CD4-positive, alpha-beta T cell (primary cell): ENCODE measurements around the gene DPEP3. TPM values are rescaled to one million over a fixed set of nuclear protein-coding genes. Genes with fewer than 3 reads are reported as not detected.

Experiments
- ATAC-seq: fragments of 200-7000 bp; cut with Tn5 transposase; one replicate; pipeline ENCODE4 v1.10.0; 2022; ENCODE audit warnings: mild to moderate bottlenecking; ENCODE audit not compliant: poor library complexity
- CTCF ChIA-PET: fragments of 350-600 bp; sonication (Branson Sonifier 250); formaldehyde crosslinking; loops from one replicate; lab custom pipeline; 2021; ENCODE audit warnings: antibody characterized with exemption, inconsistent platforms; lab: Charles Lee
- POLR2A ChIA-PET: fragments of 350-600 bp; sonication (Branson Sonifier 250); formaldehyde crosslinking; loops from one replicate; lab custom pipeline; 2021; ENCODE audit warnings: antibody characterized with exemption, inconsistent platforms; lab: Charles Lee
- DNase-seq, 14 experiments: peaks; one replicate each; pipeline ENCODE4 v3.0.0-alpha.2; 2013 to 2020; ENCODE audit warnings: mixed read lengths in 2 of 14
- H3K27ac ChIP-seq, 2 donors: one replicate each; pipeline versions ENCODE4 v1.5.1 to v1.7.0; 2013; ENCODE audit warnings: low read length in 2 of 2, low read depth in 1 of 2, mild to moderate bottlenecking in 1 of 2
- H3K27me3 ChIP-seq, 2 experiments: 1 replicate in 1 of 2; 2 replicates in 1 of 2; pipeline versions ENCODE4 v1.6.1 to v1.7.0; 2013; ENCODE audit warnings: low read length in 2 of 2, control low read depth in 1 of 2, mild to moderate bottlenecking in 1 of 2, moderate library complexity in 1 of 2; ENCODE audit not compliant: insufficient read depth in 2 of 2, control insufficient read depth in 1 of 2
- H3K36me3 ChIP-seq: one replicate; pipeline ENCODE4 v1.6.1; 2013; ENCODE audit warnings: low read length, control low read depth; ENCODE audit not compliant: insufficient read depth
- H3K4me1 ChIP-seq: one replicate; pipeline ENCODE4 v1.6.1; 2013; ENCODE audit warnings: low read length, control low read depth; ENCODE audit not compliant: insufficient read depth
- H3K4me3 ChIP-seq: one replicate; pipeline ENCODE4 v1.5.1; 2013; ENCODE audit warnings: mild to moderate bottlenecking, low read length, moderate library complexity
- H3K9me3 ChIP-seq, 2 experiments: 1 replicate in 1 of 2; 2 replicates in 1 of 2; pipeline versions ENCODE4 v1.6.1 to v1.7.0; 2013; ENCODE audit warnings: low read length in 2 of 2, mild to moderate bottlenecking in 2 of 2, control low read depth in 1 of 2, moderate library complexity in 1 of 2; ENCODE audit not compliant: control insufficient read depth in 1 of 2, insufficient read depth in 1 of 2
- H3K27ac Mint-ChIP-seq: one replicate; pipeline ENCODE4 v1.8.0; 2020; ENCODE audit warnings: mixed read lengths
- H3K27me3 Mint-ChIP-seq: one replicate; pipeline ENCODE4 v1.8.0; 2021; ENCODE audit warnings: mixed read lengths
- H3K36me3 Mint-ChIP-seq: one replicate; pipeline ENCODE4 v1.8.0; 2021; ENCODE audit warnings: low read depth, mixed read lengths
- H3K4me1 Mint-ChIP-seq: one replicate; pipeline ENCODE4 v1.8.0; 2021; ENCODE audit warnings: low read depth, mixed read lengths
- H3K4me3 Mint-ChIP-seq: one replicate; pipeline ENCODE4 v1.8.0; 2020; ENCODE audit warnings: mild to moderate bottlenecking, mixed read lengths
- H3K9me3 Mint-ChIP-seq: one replicate; pipeline ENCODE4 v1.8.0; 2020; ENCODE audit warnings: mixed read lengths
- CTCF ChIP-seq: fragments of 200-600 bp; IDR thresholded peaks from one replicate; pipeline ENCODE4 v1.8.0; 2022; ENCODE audit warnings: antibody characterized with exemption, mild to moderate bottlenecking
- intact Hi-C, 2 experiments: fragments of 100-400 bp; cut with DNase I in 1 of 2; cut with micrococcal nuclease in 1 of 2; formaldehyde crosslinking; loops; one replicate each; pipeline versions ENCODE4 v1.15.1 to v1.9.0; 2023 to 2025; cut with DNase I, micrococcal nuclease
- total RNA-seq, 174 experiments: library from RNA in 2 of 174; stranded (reverse) in 2 of 174; gene quantifications; one replicate each; pipeline ENCODE4 v1.2.3 and lab custom pipeline; 2021 to 2026

Gene DPEP3
- total RNA-seq, 2 experiments from 2014 or later, result 0.53 to 0.63 TPM

- Histone ChIP-seq H3K36me3 (peaks cover 57% of the 10 kb centered on the region), H3K27me3 (no peaks in the 10 kb centered on the region), H3K4me1 (peaks cover 12% of the 10 kb centered on the region), H3K4me3 (no peak overlapping the region), H3K9me3 (no peaks in the 10 kb centered on the region), H3K27ac (no peak overlapping the region)
- Mint-ChIP-seq H3K27me3 (no peaks in the 10 kb centered on the region), H3K36me3 (peaks cover 41% of the 10 kb centered on the region), H3K9me3 (no peaks in the 10 kb centered on the region), H3K27ac (peak overlapping the region; percentile 47), H3K4me1 (peaks cover 9% of the 10 kb centered on the region), H3K4me3 (no peak overlapping the region)
- ChIA-PET CTCF (interaction anchor here (0.6 to 2.3 kb wide), 10 partner anchors 14 to 408 kb away, joined by 3 to 13 read pairs (median 6); no protein-coding TSS in a partner anchor), POLR2A (interaction anchor here (0.6 kb wide), 2 partner anchors 8 to 107 kb away, joined by 3 to 4 read pairs; partner anchors contain the start of gene PSMB10)
- ATAC-seq (peak; percentile 97), DNase-seq (peak; percentile 61 to 84 (median 73))
- intact Hi-C loops, result loop anchor here (1.0 to 2.0 kb wide), 6 partner anchors 46 to 408 kb away; no protein-coding TSS in a partner anchor
- TF ChIP-seq CTCF, result peak; percentile 82
Observed at GRCh38 chr16:67928561-67929364, 51.5 kb downstream of the DPEP3 start.

- peaks cover 62% of the 10 kb centered on the region for H3K36me3 ChIP-seq
- H3K27me3 ChIP-seq, result no peaks in the 10 kb centered on the region
- TF ChIP-seq CTCF, result no peak
- peaks cover 12% of the 10 kb centered on the region for H3K4me1 ChIP-seq
- Mint-ChIP-seq H3K9me3 (no peaks in the 10 kb centered on the region), H3K4me3 (no peak overlapping the region), H3K4me1 (peaks cover 9% of the 10 kb centered on the region), H3K36me3 (peaks cover 37% of the 10 kb centered on the region), H3K27ac (peak overlapping the region; percentile 47), H3K27me3 (no peaks in the 10 kb centered on the region)
- no peak overlapping the region for H3K27ac ChIP-seq
- CTCF ChIA-PET, result interaction anchor here (0.6 to 2.3 kb wide), 10 partner anchors 14 to 407 kb away, joined by 3 to 13 read pairs (median 6); no protein-coding TSS in a partner anchor
- POLR2A ChIA-PET, result interaction anchor here (0.6 kb wide), 2 partner anchors 9 to 107 kb away, joined by 3 to 4 read pairs; partner anchors contain the start of gene PSMB10
- intact Hi-C loops, result loop anchor here (1.0 to 2.0 kb wide), 6 partner anchors 45 to 407 kb away; no protein-coding TSS in a partner anchor
- no peaks in the 10 kb centered on the region for H3K9me3 ChIP-seq
- DNase-seq, result no peak
- no peak for ATAC-seq
- no peak overlapping the region for H3K4me3 ChIP-seq
Observed at GRCh38 chr16:67928147-67928546, 52.2 kb downstream of the DPEP3 start.

- peaks cover 9% of the 10 kb centered on the region for H3K4me1 Mint-ChIP-seq
- intact Hi-C loops, result no loop called here
- no peak overlapping the region for H3K4me3 Mint-ChIP-seq
Observed at GRCh38 chr16:67927131-67927941, 53.0 kb downstream of the DPEP3 start.

More at GRCh38 chr16:67927131-67927941, 53.0 kb downstream of the DPEP3 start:
- DNase-seq (peak in 1 of 14 experiments; percentile 15), ATAC-seq (no peak)
- Histone ChIP-seq H3K9me3 (no peaks in the 10 kb centered on the region), H3K36me3 (peaks cover 65% of the 10 kb centered on the region), H3K4me1 (peaks cover 12% of the 10 kb centered on the region), H3K27me3 (no peaks in the 10 kb centered on the region), H3K27ac (no peak overlapping the region), H3K4me3 (no peak overlapping the region)
- peaks cover 36% of the 10 kb centered on the region for H3K36me3 Mint-ChIP-seq
- ChIA-PET CTCF (interaction anchor here (1.0 to 2.3 kb wide), 4 partner anchors 44 to 406 kb away, joined by 4 to 13 read pairs (median 8); no protein-coding TSS in a partner anchor), POLR2A (no interaction called here)
- TF ChIP-seq CTCF, result no peak
- no peaks in the 10 kb centered on the region for H3K27me3 Mint-ChIP-seq
- no peaks in the 10 kb centered on the region for H3K9me3 Mint-ChIP-seq
- H3K27ac Mint-ChIP-seq, result peak overlapping the region; percentile 47
